Epithelial cell of prostate (primary cell): ENCODE data around the gene PDSS2.

Source experiments
- DNase-seq: peaks from one replicate; pipeline ENCODE4 v3.0.0-alpha.2; 2011; ENCODE audit warnings: low read depth, low spot score
- H3K27ac ChIP-seq: fragments of 450-650 bp; 2 replicates; pipeline ENCODE4 v1.5.1; 2017; ENCODE audit warnings: mild to moderate bottlenecking

Gene PDSS2

GRCh38 chr6:107114213-107114925 is 345.0 kb downstream of the PDSS2 start:
- peak overlapping the region; percentile 54 for H3K27ac ChIP-seq
- peak; percentile 6 for DNase-seq

- H3K27ac ChIP-seq: no peak overlapping the region
- DNase-seq: no peak
Observed at GRCh38 chr6:107110200-107110599, 349.2 kb downstream of the PDSS2 start.

- no peak overlapping the region for H3K27ac ChIP-seq
- DNase-seq: no peak
Observed at GRCh38 chr6:107108201-107108890, 351.0 kb downstream of the PDSS2 start.

- DNase-seq: no peak
- H3K27ac ChIP-seq: no peak overlapping the region
Observed at GRCh38 chr6:107107791-107108190, 351.6 kb downstream of the PDSS2 start.

GRCh38 chr6:107106165-107106564 is 353.2 kb downstream of the PDSS2 start:
- DNase-seq: no peak
- H3K27ac ChIP-seq: no peak overlapping the region

GRCh38 chr6:107105511-107106116 is 353.8 kb downstream of the PDSS2 start:
- no peak for DNase-seq
- no peak overlapping the region for H3K27ac ChIP-seq

- H3K27ac ChIP-seq: no peak overlapping the region
- DNase-seq: no peak
Observed at GRCh38 chr6:107103082-107103481, 356.3 kb downstream of the PDSS2 start.
